A549 (cell line): ENCODE results near the gene PCBP3.
"Not testable (repeated sequence)": the region's sequence is repeated elsewhere in the genome, so short reads cannot be mapped to it uniquely, and the experiment has no call there.

Experiments
- CTCF ChIP-seq: fragments of >200 bp; sonication (Bioruptor Twin); formaldehyde crosslinking; IDR thresholded peaks from 3 replicates; pipeline ENCODE4 v1.5.1; 2016
- FOSB ChIP-seq: fragments of 250-450 bp; sonication (Bioruptor Pico); IDR thresholded peaks from 2 replicates; pipeline ENCODE4 v1.5.0; 2020; ENCODE audit warnings: mild to moderate bottlenecking, moderate library complexity
- HMGXB4 ChIP-seq: fragments of 250-450 bp; sonication (Bioruptor Pico); IDR thresholded peaks from 2 replicates; pipeline ENCODE4 v1.5.0; 2021; ENCODE audit warnings: mild to moderate bottlenecking, moderate library complexity, borderline replicate concordance
- NPAS2 ChIP-seq: fragments of 250-450 bp; sonication (Bioruptor Pico); IDR thresholded peaks from 2 replicates; pipeline ENCODE4 v1.8.0; 2022; ENCODE audit warnings: mild to moderate bottlenecking, moderate library complexity, borderline replicate concordance
- SMC3 ChIP-seq: fragments of >200 bp; sonication (Bioruptor Twin); formaldehyde crosslinking; IDR thresholded peaks from 3 replicates; pipeline ENCODE4 v1.6.1; 2018; ENCODE audit warnings: inconsistent platforms
- TF ChIP-seq, protein P1 (sequence below): fragments of 450-650 bp; IDR thresholded peaks from 2 replicates; pipeline ENCODE4 v1.6.1; 2014; ENCODE audit warnings: antibody characterized with exemption

DNA sequence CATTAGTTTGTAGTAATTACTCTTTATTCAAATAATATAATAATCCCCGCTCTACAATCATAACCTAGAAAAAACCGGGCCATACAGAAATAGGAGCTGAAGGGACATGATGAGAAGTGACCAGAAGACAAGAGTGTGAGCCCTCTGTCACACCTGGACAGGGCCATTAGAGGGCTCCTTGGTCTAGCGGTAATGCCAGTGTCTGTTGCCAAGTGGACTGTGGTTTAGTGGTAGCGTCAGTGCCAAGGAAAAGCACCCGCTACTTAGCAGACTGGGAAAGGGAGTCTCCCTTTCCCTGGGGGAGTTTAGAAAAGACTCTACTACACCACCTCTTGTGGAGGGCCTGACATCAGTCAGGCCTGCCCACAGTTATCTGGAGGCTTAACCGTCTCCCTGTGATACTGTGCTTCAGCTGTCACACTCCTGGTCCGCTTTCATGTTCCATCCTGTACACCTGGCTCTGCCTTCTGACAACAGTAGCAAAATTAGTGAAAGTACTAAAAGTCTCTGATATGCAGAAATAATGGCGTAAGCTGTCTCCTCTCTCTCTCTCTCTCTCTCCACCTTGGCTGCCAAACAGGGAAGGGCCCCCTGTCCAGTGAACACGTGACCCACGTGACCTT, 19.2 kb downstream of the PCBP3 start:
- TF ChIP-seq CTCF; SMC3; NPAS2 (CRISPR knock-in tag); HMGXB4 (CRISPR knock-in tag); FOSB (CRISPR knock-in tag): not testable (repeated sequence)
- TF ChIP-seq, protein P1, sequence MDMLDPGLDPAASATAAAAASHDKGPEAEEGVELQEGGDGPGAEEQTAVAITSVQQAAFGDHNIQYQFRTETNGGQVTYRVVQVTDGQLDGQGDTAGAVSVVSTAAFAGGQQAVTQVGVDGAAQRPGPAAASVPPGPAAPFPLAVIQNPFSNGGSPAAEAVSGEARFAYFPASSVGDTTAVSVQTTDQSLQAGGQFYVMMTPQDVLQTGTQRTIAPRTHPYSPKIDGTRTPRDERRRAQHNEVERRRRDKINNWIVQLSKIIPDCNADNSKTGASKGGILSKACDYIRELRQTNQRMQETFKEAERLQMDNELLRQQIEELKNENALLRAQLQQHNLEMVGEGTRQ: not testable (repeated sequence)
